H1 (cell line): ENCODE results near the gene PIEZO1.

Source experiments
- ASH2L ChIP-seq: fragments of 200-600, 300-600 bp; sonication (generic); IDR thresholded peaks from one replicate; pipeline ENCODE4 v1.7.1; 2017; ENCODE audit warnings: low read length
- CBX5 ChIP-seq: fragments of 300-800, 300-1000 bp; sonication (generic); IDR thresholded peaks from 2 replicates; pipeline ENCODE4 v1.7.1; 2016; ENCODE audit warnings: antibody characterized with exemption, low read length, low read depth
- CBX8 ChIP-seq: fragments of 300-800, 300-1000 bp; sonication (generic); IDR thresholded peaks from 2 replicates; pipeline ENCODE4 v1.7.1; 2016; ENCODE audit warnings: low read depth, low read length, borderline replicate concordance
- CTCF ChIP-seq, 3 experiments: IDR thresholded peaks; 1 replicate in 2 of 3; 2 replicates in 1 of 3; pipeline versions ENCODE4 v1.5.1 to v1.6.1; 2011; ENCODE audit warnings: low read length in 3 of 3, mild to moderate bottlenecking in 3 of 3, inconsistent platforms in 2 of 3, low read depth in 1 of 3, moderate library complexity in 1 of 3; ENCODE audit not compliant: insufficient read depth in 1 of 3; ENCODE audit errors: control extremely low read depth in 1 of 3
- EGR1 ChIP-seq: IDR thresholded peaks from 2 replicates; pipeline ENCODE4 v1.6.1; 2011; ENCODE audit warnings: low read depth, low read length, borderline replicate concordance
- FOSL1 ChIP-seq: IDR thresholded peaks from 2 replicates; pipeline ENCODE4 v1.6.1; 2011; ENCODE audit warnings: mild to moderate bottlenecking, low read depth, low read length, moderate library complexity; ENCODE audit not compliant: insufficient read depth
- POLR2A ChIP-seq, 2 experiments: IDR thresholded peaks; 1 replicate in 1 of 2; 2 replicates in 1 of 2; pipeline ENCODE4 v1.6.1; 2011; ENCODE audit warnings: low read depth in 2 of 2, low read length in 2 of 2, mild to moderate bottlenecking in 2 of 2; ENCODE audit errors: control extremely low read depth in 1 of 2
- RFX5 ChIP-seq: IDR thresholded peaks from 2 replicates; pipeline ENCODE4 v1.6.1; 2011; ENCODE audit warnings: low read depth, low read length, improper control_type of control experiment, borderline replicate concordance
- SUZ12 ChIP-seq: fragments of 200-600 bp; sonication (generic); IDR thresholded peaks from 2 replicates; pipeline ENCODE4 v1.6.1; 2012; ENCODE audit warnings: mild to moderate bottlenecking, inconsistent platforms, low read length, moderate library complexity, mixed read lengths

DNA sequence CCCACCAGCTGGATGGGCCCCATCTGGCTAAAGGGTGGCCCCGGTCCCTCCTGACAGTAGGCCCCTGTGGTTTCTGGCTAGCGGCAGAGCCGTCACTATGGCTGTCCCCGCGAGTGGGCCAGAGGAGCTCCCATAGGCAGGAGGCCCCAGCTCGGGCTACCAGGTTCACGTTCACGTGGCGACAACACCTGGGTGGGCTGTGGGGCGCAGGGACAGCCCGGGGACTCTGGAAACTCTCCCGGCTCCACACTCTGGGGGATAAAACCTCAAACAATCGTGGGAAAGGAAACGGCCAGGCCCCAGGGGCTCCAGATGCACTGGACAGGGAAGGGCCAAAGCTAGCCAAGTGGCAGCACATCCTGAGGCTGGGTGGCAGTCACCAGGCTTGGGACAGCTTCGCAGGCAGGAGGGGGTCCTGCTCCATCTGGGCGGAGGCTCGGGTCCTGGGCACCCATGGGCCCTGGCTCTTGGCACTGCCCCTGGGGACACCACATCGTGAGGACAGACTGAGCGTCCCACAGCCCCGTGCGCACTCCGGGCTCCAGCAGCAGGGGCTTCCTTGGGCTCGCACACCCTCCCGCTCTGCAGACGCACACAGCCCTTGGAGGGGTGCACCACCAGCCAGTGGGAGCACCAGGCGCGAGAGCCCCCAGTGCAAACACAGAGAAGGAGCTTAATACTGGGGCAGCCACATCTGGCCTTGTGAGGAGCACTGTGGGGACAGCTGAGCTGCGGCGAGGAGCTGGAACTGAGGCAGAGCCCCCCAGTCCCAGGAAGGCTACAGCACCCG, 83.2 kb downstream of the PIEZO1 start:
- TF ChIP-seq RFX5 (no peak), ASH2L (no peak), FOSL1 (no peak), POLR2A (IDR thresholded peaks at IDR 0.05; ENCODE audit: control extremely low read depth in 1 of 2, low read depth in 2 of 2, low read length in 2 of 2) (no peak), CTCF (IDR thresholded peaks at IDR 0.05; ENCODE audit: control extremely low read depth in 1 of 3, insufficient read depth in 1 of 3, low read depth in 1 of 3, low read length in 3 of 3) (no peak), CBX5 (no peak), SUZ12 (no peak), EGR1 (no peak), CBX8 (no peak)
